DOHH2 (cell line): ENCODE measurements around the gene DNER.

Source experiments
- H3F3A ChIP-seq: fragments of 200-600 bp; sonication (generic), shearing (Covaris generic); 2 replicates; pipeline ENCODE4 v1.6.0; 2016; ENCODE audit warnings: antibody characterized with exemption, mild to moderate bottlenecking; ENCODE audit not compliant: control insufficient read depth, insufficient read depth
- H3K27ac ChIP-seq: fragments of 200-600 bp; sonication (generic); 2 replicates; pipeline ENCODE4 v1.5.1; 2014; ENCODE audit warnings: low read depth, mild to moderate bottlenecking, low read length, moderate library complexity
- H3K27me3 ChIP-seq: fragments of 200-600 bp; sonication (generic); 2 replicates; pipeline ENCODE4 v1.6.1; 2014; ENCODE audit warnings: mild to moderate bottlenecking, low read length, mixed read lengths; ENCODE audit not compliant: control insufficient read depth
- H3K36me3 ChIP-seq: fragments of 200-600 bp; sonication (generic); 2 replicates; pipeline ENCODE4 v1.6.1; 2014; ENCODE audit warnings: mild to moderate bottlenecking, low read length, moderate library complexity, mixed read lengths; ENCODE audit not compliant: control insufficient read depth
- H3K4me1 ChIP-seq: fragments of 200-600 bp; sonication (generic); 2 replicates; pipeline ENCODE4 v1.6.1; 2014; ENCODE audit warnings: mild to moderate bottlenecking, low read length, mixed read lengths; ENCODE audit not compliant: control insufficient read depth
- H3K4me2 ChIP-seq: fragments of 200-600 bp; sonication (generic); 2 replicates; pipeline ENCODE4 v1.6.0; 2014; ENCODE audit warnings: mild to moderate bottlenecking, low read length, moderate library complexity
- H3K4me3 ChIP-seq: fragments of 200-600 bp; sonication (generic); 2 replicates; pipeline ENCODE4 v1.5.1; 2014; ENCODE audit warnings: mild to moderate bottlenecking, low read length, mixed read lengths
- H3K79me2 ChIP-seq: fragments of 200-600 bp; sonication (generic); 2 replicates; pipeline ENCODE4 v1.6.1; 2014; ENCODE audit warnings: mild to moderate bottlenecking, low read length, mixed read lengths; ENCODE audit not compliant: control insufficient read depth
- H3K9me2 ChIP-seq: fragments of 200-600 bp; sonication (generic); replicated peaks from 2 replicates; pipeline ENCODE4 v1.6.1; 2014; ENCODE audit warnings: mild to moderate bottlenecking, low read length, mixed read lengths; ENCODE audit not compliant: control insufficient read depth
- H3K9me3 ChIP-seq: fragments of 200-600 bp; sonication (generic); 2 replicates; pipeline ENCODE4 v1.6.1; 2014; ENCODE audit warnings: antibody characterized with exemption, low read length, mixed read lengths; ENCODE audit not compliant: control insufficient read depth, insufficient read depth
- H4K20me1 ChIP-seq: fragments of 200-600 bp; sonication (generic); 2 replicates; pipeline ENCODE4 v1.6.0; 2014; ENCODE audit warnings: low read depth, mild to moderate bottlenecking, antibody characterized with exemption, low read length, moderate library complexity; ENCODE audit not compliant: control insufficient read depth, insufficient read depth
- CTCF ChIP-seq: fragments of 200-600 bp; sonication (generic); IDR thresholded peaks from one replicate; pipeline ENCODE4 v1.5.1; 2014; ENCODE audit warnings: antibody characterized with exemption, mild to moderate bottlenecking, low read depth, low read length; ENCODE audit not compliant: poor library complexity, severe bottlenecking
- EZH2phosphoT487 ChIP-seq: fragments of 200-600 bp; sonication (generic); IDR thresholded peaks from 2 replicates; pipeline ENCODE4 v1.6.1; 2017; ENCODE audit warnings: borderline replicate concordance, mild to moderate bottlenecking, antibody characterized with exemption, low read length, moderate library complexity, mixed read lengths

DNER gene

GRCh38 chr2:229575569-229576315 is 138.6 kb downstream of the DNER start:
- Histone ChIP-seq H3K36me3 (no peaks in the 10 kb centered on the region), H3K27ac (no peak overlapping the region), H4K20me1 (no peaks in the 10 kb centered on the region), H3F3A (no peaks in the 10 kb centered on the region), H3K4me1 (no peaks in the 10 kb centered on the region), H3K9me3 (no peaks in the 10 kb centered on the region), H3K79me2 (no peaks in the 10 kb centered on the region), H3K4me3 (no peak overlapping the region), H3K27me3 (peaks cover 6% of the 10 kb centered on the region; the same call in 1 of the 2 replicates), H3K4me2 (no peak overlapping the region), H3K9me2 (no peaks in the 10 kb centered on the region)
- TF ChIP-seq CTCF (no peak), EZH2phosphoT487 (no peak)

- no peaks in the 10 kb centered on the region for H3K36me3 ChIP-seq
Observed at GRCh38 chr2:229572507-229573271, 141.7 kb downstream of the DNER start.

GRCh38 chr2:229571243-229571642 is 143.1 kb downstream of the DNER start:
- H3K27me3 ChIP-seq = no peaks in the 10 kb centered on the region
- no peaks in the 10 kb centered on the region for H3F3A ChIP-seq
- no peaks in the 10 kb centered on the region for H3K9me3 ChIP-seq
- H4K20me1 ChIP-seq = no peaks in the 10 kb centered on the region
- no peaks in the 10 kb centered on the region for H3K9me2 ChIP-seq
- H3K4me1 ChIP-seq = no peaks in the 10 kb centered on the region
- no peak overlapping the region for H3K4me3 ChIP-seq
- no peaks in the 10 kb centered on the region for H3K79me2 ChIP-seq
- no peaks in the 10 kb centered on the region for H3K36me3 ChIP-seq
- H3K4me2 ChIP-seq = no peak overlapping the region
- no peak overlapping the region for H3K27ac ChIP-seq
- TF ChIP-seq CTCF = no peak
- TF ChIP-seq EZH2phosphoT487 = no peak

More at GRCh38 chr2:229572507-229573271, 141.7 kb downstream of the DNER start:
- H3K4me1 ChIP-seq = no peaks in the 10 kb centered on the region
- H3K9me3 ChIP-seq = no peaks in the 10 kb centered on the region
- no peaks in the 10 kb centered on the region for H3F3A ChIP-seq
- no peaks in the 10 kb centered on the region for H4K20me1 ChIP-seq
- no peaks in the 10 kb centered on the region for H3K9me2 ChIP-seq
- no peaks in the 10 kb centered on the region for H3K79me2 ChIP-seq
- H3K27ac ChIP-seq = no peak overlapping the region
- H3K4me2 ChIP-seq = no peak overlapping the region
- TF ChIP-seq EZH2phosphoT487 = no peak
- no peak for TF ChIP-seq CTCF
- H3K27me3 ChIP-seq = no peaks in the 10 kb centered on the region
- H3K4me3 ChIP-seq = no peak overlapping the region
